GM06990 (cell line): ENCODE data around the gene SCUBE1.

Experiments used
- DNase-seq: peaks from one replicate; pipeline ENCODE4 v3.0.0-alpha.2; 2011; ENCODE audit not compliant: insufficient read length; ENCODE audit errors: extremely low read depth
- H3K27me3 ChIP-seq: replicated peaks from 2 replicates; pipeline ENCODE4 v1.6.0; 2011; ENCODE audit warnings: low read length; ENCODE audit not compliant: control insufficient read depth, insufficient read depth
- H3K36me3 ChIP-seq: 2 replicates; pipeline ENCODE4 v1.5.1; 2011; ENCODE audit warnings: low read length; ENCODE audit not compliant: control insufficient read depth, insufficient read depth
- H3K4me3 ChIP-seq: replicated peaks from 2 replicates; pipeline ENCODE4 v1.5.1; 2011; ENCODE audit warnings: low read depth, mild to moderate bottlenecking, control low read depth, low read length
- CTCF ChIP-seq: IDR thresholded peaks from 2 replicates; pipeline ENCODE4 v1.5.1; 2011; ENCODE audit warnings: low read length, control low read depth, mild to moderate bottlenecking, inconsistent platforms; ENCODE audit not compliant: insufficient read depth, poor library complexity, severe bottlenecking

SCUBE1 gene

GRCh38 chr22:43293655-43294392 lies 49.3 kb downstream of the SCUBE1 start:
- no peak for TF ChIP-seq CTCF
- DNase-seq: no peak
- H3K4me3 ChIP-seq: no peak overlapping the region
- H3K36me3 ChIP-seq: no peaks in the 10 kb centered on the region
- no peaks in the 10 kb centered on the region; the same call in none of the 2 replicates for H3K27me3 ChIP-seq

- DNase-seq: no peak
- Histone ChIP-seq H3K36me3 (no peaks in the 10 kb centered on the region), H3K4me3 (no peak overlapping the region), H3K27me3 (no peaks in the 10 kb centered on the region; the same call in none of the 2 replicates)
- no peak for TF ChIP-seq CTCF
These were observed 49.9 kb downstream of the SCUBE1 start for GRCh38 chr22:43293259-43293654.

- Histone ChIP-seq H3K27me3 (no peaks in the 10 kb centered on the region; the same call in 1 of the 2 replicates), H3K36me3 (no peaks in the 10 kb centered on the region), H3K4me3 (no peak overlapping the region)
- DNase-seq: no peak
- TF ChIP-seq CTCF: no peak
These were observed 50.5 kb downstream of the SCUBE1 start for GRCh38 chr22:43292630-43293018.

GRCh38 chr22:43291381-43291780 lies 51.8 kb downstream of the SCUBE1 start:
- H3K4me3 ChIP-seq: no peak overlapping the region
- TF ChIP-seq CTCF: no peak
- DNase-seq: no peak
- no peaks in the 10 kb centered on the region; the same call in 1 of the 2 replicates for H3K27me3 ChIP-seq
- H3K36me3 ChIP-seq: no peaks in the 10 kb centered on the region

GRCh38 chr22:43289976-43290721 lies 53.0 kb downstream of the SCUBE1 start:
- DNase-seq: no peak
- no peaks in the 10 kb centered on the region; the same call in none of the 2 replicates for H3K27me3 ChIP-seq
- no peaks in the 10 kb centered on the region for H3K36me3 ChIP-seq
- TF ChIP-seq CTCF: no peak
- no peak overlapping the region for H3K4me3 ChIP-seq
